Hepatocyte (in vitro differentiated cells): ENCODE data around the gene UBTF.

Experiments
- EZH2 ChIP-seq: fragments of 200-600 bp; sonication (generic); IDR thresholded peaks from 2 replicates; pipeline ENCODE4 v1.6.1; 2016; ENCODE audit warnings: antibody characterized with exemption, mild to moderate bottlenecking, borderline replicate concordance
- TF ChIP-seq, protein P1 (sequence below): fragments of 200-600 bp; sonication (generic); IDR thresholded peaks from 2 replicates; pipeline ENCODE4 v1.5.1; 2016; ENCODE audit warnings: antibody characterized with exemption, mild to moderate bottlenecking; ENCODE audit not compliant: poor library complexity

DNA sequence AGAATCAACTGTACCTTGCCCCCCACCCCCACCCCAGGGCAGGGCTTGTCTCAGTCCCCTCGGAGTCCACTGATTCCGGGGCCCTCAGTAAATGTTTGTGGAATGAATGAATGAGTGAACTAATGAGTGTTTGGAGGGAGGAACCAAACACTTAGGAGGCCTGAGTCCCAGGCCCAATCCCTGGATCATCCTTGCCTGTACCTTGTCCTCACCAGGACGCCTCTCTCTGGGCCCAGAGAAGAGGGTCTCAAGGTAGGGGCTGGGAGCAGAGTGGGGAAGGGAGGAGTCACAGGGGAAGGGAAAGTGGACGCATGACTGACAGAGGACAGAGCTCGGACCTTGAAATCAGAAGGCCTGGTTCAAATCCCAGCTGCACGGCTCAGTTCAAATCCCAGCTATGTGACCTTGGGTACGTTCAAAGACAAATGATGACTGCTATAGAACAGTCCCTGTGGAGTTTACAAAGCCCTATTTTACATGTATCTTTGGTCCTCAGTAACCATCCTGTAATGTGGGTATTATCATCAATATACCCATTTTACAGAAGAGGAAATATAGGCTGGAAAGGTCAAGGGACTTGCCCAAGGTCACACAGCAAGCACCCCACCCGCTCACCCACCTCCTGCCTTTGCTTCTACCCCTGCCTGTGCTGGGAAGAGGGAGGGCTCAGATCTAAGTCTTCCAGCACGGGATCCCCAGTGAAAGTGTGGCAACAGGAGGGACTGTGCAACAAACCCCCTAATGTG lies 30.2 kb upstream of the UBTF start:
- TF ChIP-seq, protein P1, sequence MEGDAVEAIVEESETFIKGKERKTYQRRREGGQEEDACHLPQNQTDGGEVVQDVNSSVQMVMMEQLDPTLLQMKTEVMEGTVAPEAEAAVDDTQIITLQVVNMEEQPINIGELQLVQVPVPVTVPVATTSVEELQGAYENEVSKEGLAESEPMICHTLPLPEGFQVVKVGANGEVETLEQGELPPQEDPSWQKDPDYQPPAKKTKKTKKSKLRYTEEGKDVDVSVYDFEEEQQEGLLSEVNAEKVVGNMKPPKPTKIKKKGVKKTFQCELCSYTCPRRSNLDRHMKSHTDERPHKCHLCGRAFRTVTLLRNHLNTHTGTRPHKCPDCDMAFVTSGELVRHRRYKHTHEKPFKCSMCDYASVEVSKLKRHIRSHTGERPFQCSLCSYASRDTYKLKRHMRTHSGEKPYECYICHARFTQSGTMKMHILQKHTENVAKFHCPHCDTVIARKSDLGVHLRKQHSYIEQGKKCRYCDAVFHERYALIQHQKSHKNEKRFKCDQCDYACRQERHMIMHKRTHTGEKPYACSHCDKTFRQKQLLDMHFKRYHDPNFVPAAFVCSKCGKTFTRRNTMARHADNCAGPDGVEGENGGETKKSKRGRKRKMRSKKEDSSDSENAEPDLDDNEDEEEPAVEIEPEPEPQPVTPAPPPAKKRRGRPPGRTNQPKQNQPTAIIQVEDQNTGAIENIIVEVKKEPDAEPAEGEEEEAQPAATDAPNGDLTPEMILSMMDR, result no peak
- no peak for TF ChIP-seq EZH2
